ENCODE results near the gene CAMKK1. TPM values are rescaled to one million over a fixed set of nuclear protein-coding genes. Genes with fewer than 3 reads are reported as not detected.
A peak's percentile ranks its signal among the peaks of the same experiment; 100 is the strongest.

Gene CAMKK1
- polyA plus RNA-seq, 2 of the 4 experiments (the other 2 are of a cell fraction) = 6.9 to 14.8 TPM

GRCh38 chr17:3915581-3915994 is 22.7 kb upstream of the CAMKK1 start:
- Histone ChIP-seq H3K9me3 (no peaks in the 10 kb centered on the region), H3K4me3 (no peak overlapping the region), H3K4me2 (no peak overlapping the region), H3K27ac (peak overlapping the region in 1 of 2 experiments; percentile 20; a peak in 1 of 6 replicates), H3K4me1 (peaks cover 21% of the 10 kb centered on the region; the same call in 2 of the 3 replicates)
- ChIA-PET POLR2A (no interaction called here), CTCF (interaction anchor here (1.1 to 13.0 kb wide), 16 partner anchors 10 to 178 kb away, joined by 3 to 256 read pairs (median 37); partner anchors contain the start of genes ATP2A3, CAMKK1 and NCBP3)
- no peak for TF ChIP-seq MAFK (IDR thresholded peaks at IDR 0.05; ENCODE audit: partially characterized antibody)
- TF ChIP-seq PHF8 (IDR thresholded peaks at IDR 0.05; ENCODE audit: borderline replicate concordance, low read depth) = no peak
- TF ChIP-seq ZNF302 (CRISPR knock-in tag; IDR thresholded peaks at IDR 0.05) = no peak
- no peak for TF ChIP-seq MYC (IDR thresholded peaks at IDR 0.05; ENCODE audit: borderline replicate concordance, low read length)
- TF ChIP-seq, protein P1, sequence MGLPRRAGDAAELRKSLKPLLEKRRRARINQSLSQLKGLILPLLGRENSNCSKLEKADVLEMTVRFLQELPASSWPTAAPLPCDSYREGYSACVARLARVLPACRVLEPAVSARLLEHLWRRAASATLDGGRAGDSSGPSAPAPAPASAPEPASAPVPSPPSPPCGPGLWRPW (IDR thresholded peaks at IDR 0.05) = no peak
- TF ChIP-seq CBX8 (IDR thresholded peaks at IDR 0.05) = no peak
- 86% methylated on average over 13 of the region's 13 CpGs for WGBS (ENCODE audit: missing lambda C conversion rate)
- DNase-seq (ENCODE audit: low read depth in 1 of 2, low spot score in 1 of 2) = no peak
- FAIRE-seq = no peak
- no peak for ATAC-seq

DNA sequence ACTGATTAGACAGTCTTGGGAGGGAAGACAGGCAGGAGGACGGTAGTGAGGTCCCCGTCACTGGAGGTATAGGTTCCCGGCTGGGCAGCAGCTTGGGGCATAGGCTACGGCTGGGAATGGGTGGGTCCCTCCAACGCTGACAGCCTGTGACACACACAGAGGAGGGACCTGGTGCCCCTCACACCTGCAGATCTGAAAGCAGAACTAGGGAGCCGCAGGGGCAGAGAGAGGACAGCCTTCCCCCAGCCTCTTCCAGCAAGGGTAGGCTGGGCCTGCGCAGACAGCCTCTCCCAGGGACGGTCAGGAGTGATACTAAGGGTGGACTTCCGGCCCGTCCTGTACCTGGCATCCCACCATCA is 21.4 kb upstream of the CAMKK1 start:
- no peaks in the 10 kb centered on the region for H3K9me3 ChIP-seq
- peak overlapping the region in 1 of 2 experiments; percentile 59; a peak in 3 of 6 replicates for H3K27ac ChIP-seq
- ChIA-PET POLR2A (interaction anchor here (0.6 to 1.0 kb wide), 3 partner anchors 51 to 230 kb away, joined by 3 read pairs; no protein-coding TSS in a partner anchor), CTCF (interaction anchor here (0.8 to 13.0 kb wide), 81 partner anchors 11 to 900 kb away, joined by 3 to 256 read pairs (median 7); partner anchors contain the start of genes ATP2A3, CAMKK1, CYB5D2 and NCBP3)
- ATAC-seq (peak in 1 of 2 experiments; percentile 9; a peak in 3 of 6 replicates), FAIRE-seq (no peak), DNase-seq (ENCODE audit: low read depth in 1 of 2, low spot score in 1 of 2) (no peak)
- H3K4me1 ChIP-seq = peaks cover 21% of the 10 kb centered on the region; the same call in 2 of the 3 replicates
- 85% methylated on average over 10 of the region's 10 CpGs for WGBS (ENCODE audit: missing lambda C conversion rate)
- TF ChIP-seq EP300 (IDR thresholded peaks at IDR 0.05) = no peak
- TF ChIP-seq RCOR1 (IDR thresholded peaks at IDR 0.05; ENCODE audit: low read depth, low read length) = no peak
- no peak for TF ChIP-seq NPAS2 (CRISPR knock-in tag; IDR thresholded peaks at IDR 0.05; ENCODE audit: borderline replicate concordance)
- TF ChIP-seq GATA3 (IDR thresholded peaks at IDR 0.05; ENCODE audit: borderline replicate concordance) = no peak
- no peak for TF ChIP-seq HEYL (CRISPR knock-in tag; IDR thresholded peaks at IDR 0.05)
- no peak for TF ChIP-seq HOXB5 (CRISPR knock-in tag; IDR thresholded peaks at IDR 0.05)
- no peak for TF ChIP-seq KDM5A (IDR thresholded peaks at IDR 0.05)
- H3K4me2 ChIP-seq = no peak overlapping the region
- H3K4me3 ChIP-seq = no peak overlapping the region

DNA sequence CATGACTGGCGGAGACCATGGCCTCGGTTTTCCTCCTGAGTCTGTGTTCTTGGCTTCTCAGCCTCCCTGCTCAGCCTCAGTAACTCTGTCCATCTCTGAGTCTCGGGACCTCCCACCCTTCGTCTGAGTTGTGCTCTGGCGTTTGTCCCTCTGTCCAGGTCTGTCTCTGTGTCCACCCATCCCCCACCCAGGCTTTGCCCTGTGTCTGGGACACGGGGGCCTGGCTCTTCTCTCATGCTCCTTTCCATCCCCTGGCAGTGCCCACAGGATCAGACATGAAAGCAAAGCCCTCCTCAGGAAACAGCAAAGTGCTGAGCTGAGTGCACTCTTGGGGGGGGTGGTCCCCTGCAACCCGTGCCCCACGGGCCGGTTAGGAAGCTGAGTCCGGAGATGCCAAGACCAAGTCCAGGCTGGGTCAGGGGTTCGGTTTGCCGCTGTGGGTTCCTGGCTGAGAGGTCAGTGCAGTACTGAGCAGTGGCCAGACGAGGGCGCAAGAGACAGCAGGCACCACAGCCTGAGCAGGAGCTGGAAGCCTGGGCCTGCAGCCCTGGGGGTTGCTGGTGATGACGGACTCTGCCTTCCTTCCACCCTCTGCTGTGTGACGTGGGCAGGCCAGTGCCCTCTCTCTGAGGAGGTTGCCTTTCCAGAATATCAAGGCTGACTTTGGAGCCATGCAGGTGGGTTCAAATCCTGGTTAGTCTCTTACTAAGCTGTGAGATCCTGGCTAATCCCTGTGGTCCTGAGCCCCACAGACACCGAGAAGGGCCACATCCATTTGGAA is 20.9 kb upstream of the CAMKK1 start:
- H3K4me1 ChIP-seq = peaks cover 21% of the 10 kb centered on the region; the same call in 2 of the 3 replicates
- H3K27ac ChIP-seq = peak overlapping the region in 1 of 2 experiments; percentile 65; a peak in 3 of 6 replicates
- ChIA-PET POLR2A (interaction anchor here (0.6 to 1.0 kb wide), 3 partner anchors 51 to 230 kb away, joined by 3 read pairs; no protein-coding TSS in a partner anchor), CTCF (interaction anchor here (0.7 to 13.0 kb wide), 87 partner anchors 12 to 899 kb away, joined by 3 to 256 read pairs (median 6); partner anchors contain the start of genes ATP2A3, CAMKK1, CYB5D2 and NCBP3)
- DNase-seq (ENCODE audit: low read depth in 1 of 2, low spot score in 1 of 2) (peak; percentile 77 to 91), ATAC-seq (peak; percentile 73 to 92), FAIRE-seq (peak; percentile 91)
- peak overlapping the region; percentile 38; the same call in 2 of the 3 replicates for H3K4me2 ChIP-seq
- no peak overlapping the region for H3K4me3 ChIP-seq
- H3K9me3 ChIP-seq = no peaks in the 10 kb centered on the region
- 31% methylated on average over 12 of the region's 17 CpGs for WGBS (ENCODE audit: missing lambda C conversion rate)
- TF ChIP-seq TP53 (CRISPR knock-in tag; IDR thresholded peaks at IDR 0.05) = no peak
- TF ChIP-seq CEBPB (IDR thresholded peaks at IDR 0.05) = no peak
- no peak for TF ChIP-seq MAZ (IDR thresholded peaks at IDR 0.05; ENCODE audit: borderline replicate concordance, low read depth, low read length)
- no peak for TF ChIP-seq POLR2A (IDR thresholded peaks at IDR 0.05; ENCODE audit: low read length)
- TF ChIP-seq ZSCAN20 (CRISPR knock-in tag; IDR thresholded peaks at IDR 0.05) = no peak
- TF ChIP-seq RAD21 (conservative IDR thresholded peaks at IDR 0.05 in 1 of 2, IDR thresholded peaks at IDR 0.05 in 1 of 2) = peak; percentile 88 to 91
- no peak for TF ChIP-seq EP300 (IDR thresholded peaks at IDR 0.05)
- TF ChIP-seq SMC3 (IDR thresholded peaks at IDR 0.05) = peak; percentile 92
- no peak for TF ChIP-seq E2F6 (IDR thresholded peaks at IDR 0.05; ENCODE audit: borderline replicate concordance, low read depth)
- TF ChIP-seq ZNF302 (CRISPR knock-in tag; IDR thresholded peaks at IDR 0.05) = no peak
- no peak for TF ChIP-seq ATOH8 (CRISPR knock-in tag; IDR thresholded peaks at IDR 0.05; ENCODE audit: low read depth)
- no peak for TF ChIP-seq HOXA7 (CRISPR knock-in tag; IDR thresholded peaks at IDR 0.05)
- TF ChIP-seq CHD2 (IDR thresholded peaks at IDR 0.05; ENCODE audit: low read length, partially characterized antibody) = no peak
- no peak for TF ChIP-seq FOSL2 (IDR thresholded peaks at IDR 0.05)
- no peak for TF ChIP-seq FOSL2 (CRISPR knock-in tag; IDR thresholded peaks at IDR 0.05)
- no peak for TF ChIP-seq NR3C1 (IDR thresholded peaks at IDR 0.05)
- no peak for TF ChIP-seq JUN (IDR thresholded peaks at IDR 0.05)
- no peak for TF ChIP-seq HEYL (CRISPR knock-in tag; IDR thresholded peaks at IDR 0.05)
- TF ChIP-seq CBX8 (IDR thresholded peaks at IDR 0.05) = no peak
- 0 out of 2 replicates have a peak, but pooled peaks have one; percentile 15 for TF ChIP-seq GATA3 (IDR thresholded peaks at IDR 0.05; ENCODE audit: borderline replicate concordance)
- no peak for TF ChIP-seq EHF (CRISPR knock-in tag; IDR thresholded peaks at IDR 0.05)
- TF ChIP-seq FOSB (CRISPR knock-in tag; IDR thresholded peaks at IDR 0.05) = no peak
- TF ChIP-seq JUNB (IDR thresholded peaks at IDR 0.05) = no peak
